A549 (cell line): Measurements from ENCODE around the gene LEF1. TPM values are rescaled to one million over a fixed set of nuclear protein-coding genes. Genes with fewer than 3 reads are reported as not detected.

Experiments used
- ATAC-seq, 2 experiments: fragments of 200-7000 bp in 1 of 2; fragments of >200 bp in 1 of 2; cut with Nextera tagmentation in 1 of 2; cut with Tn5 transposase in 1 of 2; 3 replicates each; pipeline versions ENCODE4 v1.8.0 to v1.9.1; 2018 to 2020; ENCODE audit warnings: mild to moderate bottlenecking in 1 of 2, moderate library complexity in 1 of 2
- CTCF ChIA-PET: fragments of 300-600 bp; sonication (Branson Sonifier 250); formaldehyde crosslinking; extraction: SDS; loops from one replicate; lab custom pipeline; 2021; ENCODE audit warnings: antibody characterized with exemption, inconsistent platforms; lab: Yijun Ruan, JAX
- POLR2A ChIA-PET: fragments of 350-600 bp; formaldehyde crosslinking; extraction: SDS; loops from one replicate; lab custom pipeline; 2021; ENCODE audit warnings: antibody characterized with exemption, inconsistent platforms; lab: Yijun Ruan, JAX
- DNase-seq, 2 experiments: peaks; one replicate each; pipeline versions ENCODE4 v3.0.0 to v3.0.0-alpha.2; 2011 to 2016; ENCODE audit warnings: low read depth in 1 of 2, low spot score in 1 of 2
- FAIRE-seq: peaks from 2 replicates; lab custom pipeline; 2011; peaks lifted over from hg19 to GRCh38; lab: Jason Lieb, UNC
- H3K27ac ChIP-seq, 2 experiments: fragments of >200 bp; sonication (Bioruptor Twin); formaldehyde crosslinking; 3 replicates each; pipeline ENCODE4 v1.5.1; 2016 to 2017
- H3K4me1 ChIP-seq: fragments of >200 bp; sonication (Bioruptor Twin); formaldehyde crosslinking; 3 replicates; pipeline ENCODE4 v1.6.1; 2016
- H3K4me2 ChIP-seq: fragments of >200 bp; sonication (Bioruptor Twin); formaldehyde crosslinking; 3 replicates; pipeline ENCODE4 v1.6.1; 2016
- H3K4me3 ChIP-seq: fragments of >200 bp; sonication (Bioruptor Twin); formaldehyde crosslinking; 3 replicates; pipeline ENCODE4 v1.5.1; 2016
- H3K9me3 ChIP-seq: fragments of >200 bp; sonication (Bioruptor Twin); formaldehyde crosslinking; 3 replicates; pipeline ENCODE4 v1.6.1; 2016
- CBX2 ChIP-seq: fragments of 200-600 bp; sonication (generic); IDR thresholded peaks from 2 replicates; pipeline ENCODE4 v1.6.1; 2016; ENCODE audit warnings: low read depth, mild to moderate bottlenecking, borderline replicate concordance
- CEBPB ChIP-seq, 2 experiments: fragments of >200 bp in 1 of 2; sonication (Bioruptor Twin) in 1 of 2; formaldehyde crosslinking in 1 of 2; IDR thresholded peaks; 2 replicates each; pipeline ENCODE4 v1.6.1; 2012 to 2016
- CHD2 ChIP-seq: fragments of 150-350 bp; IDR thresholded peaks from 2 replicates; pipeline ENCODE4 v1.6.1; 2014; ENCODE audit warnings: low read length; ENCODE audit not compliant: partially characterized antibody
- CHD4 ChIP-seq: fragments of 200-600 bp; sonication (generic); IDR thresholded peaks from 2 replicates; pipeline ENCODE4 v1.6.1; 2016; ENCODE audit warnings: antibody characterized with exemption, mild to moderate bottlenecking, borderline replicate concordance
- EHMT2 ChIP-seq: fragments of 200-600 bp; sonication (generic); IDR thresholded peaks from 2 replicates; pipeline ENCODE4 v1.6.1; 2016; ENCODE audit warnings: antibody characterized with exemption, low read depth, mild to moderate bottlenecking, moderate library complexity
- FOSL2 ChIP-seq, 2 experiments: fragments of 450-650 bp in 1 of 2; fragments of >200 bp in 1 of 2; sonication (Bioruptor Twin) in 1 of 2; formaldehyde crosslinking; IDR thresholded peaks; 2 replicates each; pipeline versions ENCODE4 v1.5.0 to v1.6.1; 2016 to 2020; ENCODE audit warnings: mild to moderate bottlenecking in 1 of 2, moderate library complexity in 1 of 2
- HEYL ChIP-seq: fragments of 250-450 bp; sonication (Bioruptor Pico); IDR thresholded peaks from 2 replicates; pipeline ENCODE4 v1.8.0; 2021; ENCODE audit warnings: mild to moderate bottlenecking, moderate library complexity
- HOXB13 ChIP-seq: fragments of 250-450 bp; sonication (Bioruptor Pico); IDR thresholded peaks from 2 replicates; pipeline ENCODE4 v1.5.0; 2020; ENCODE audit warnings: low read depth, mild to moderate bottlenecking, moderate library complexity
- MAFK ChIP-seq: fragments of 450-650 bp; IDR thresholded peaks from 2 replicates; pipeline ENCODE4 v1.6.1; 2014; ENCODE audit not compliant: partially characterized antibody
- MAZ ChIP-seq: fragments of 150-350 bp; IDR thresholded peaks from 2 replicates; pipeline ENCODE4 v1.6.1; 2014; ENCODE audit warnings: antibody characterized with exemption, low read depth, low read length, borderline replicate concordance
- MYC ChIP-seq: IDR thresholded peaks from 2 replicates; pipeline ENCODE4 v1.6.1; 2012; ENCODE audit warnings: mild to moderate bottlenecking, inconsistent platforms, low read length, improper control_type of control experiment, borderline replicate concordance
- NFE2L2 ChIP-seq: fragments of 150-350 bp; conservative IDR thresholded peaks from 2 replicates; pipeline ENCODE4 v1.6.1; 2014; ENCODE audit warnings: low read length
- PHF8 ChIP-seq: fragments of 200-600 bp; sonication (generic); IDR thresholded peaks from 2 replicates; pipeline ENCODE4 v1.6.1; 2016; ENCODE audit warnings: low read depth, mild to moderate bottlenecking, antibody characterized with exemption, moderate library complexity, borderline replicate concordance
- POLR2AphosphoS2 ChIP-seq: conservative IDR thresholded peaks from 2 replicates; pipeline ENCODE4 v1.6.1; 2012; ENCODE audit warnings: low read length, improper control_type of control experiment, inconsistent platforms
- RARB ChIP-seq: fragments of 250-450 bp; sonication (Bioruptor Pico); IDR thresholded peaks from 2 replicates; pipeline ENCODE4 v1.8.0; 2021; ENCODE audit warnings: mild to moderate bottlenecking, moderate library complexity
- RCOR1 ChIP-seq: fragments of 150-350 bp; IDR thresholded peaks from 2 replicates; pipeline ENCODE4 v1.6.1; 2014; ENCODE audit warnings: antibody characterized with exemption, low read length, low read depth
- SMC3 ChIP-seq: fragments of >200 bp; sonication (Bioruptor Twin); formaldehyde crosslinking; IDR thresholded peaks from 3 replicates; pipeline ENCODE4 v1.6.1; 2018; ENCODE audit warnings: inconsistent platforms
- SREBF2 ChIP-seq: fragments of 450-650 bp; IDR thresholded peaks from 2 replicates; pipeline ENCODE4 v1.6.1; 2014; ENCODE audit warnings: mild to moderate bottlenecking, moderate library complexity
- ZC3H11A ChIP-seq: fragments of 450-650 bp; IDR thresholded peaks from 2 replicates; pipeline ENCODE4 v1.6.1; 2014; ENCODE audit warnings: antibody characterized with exemption, mild to moderate bottlenecking
- WGBS: methylation state at CpG from one replicate; pipeline ENCODE4 v1.1.6; 2017; ENCODE audit errors: missing lambda C conversion rate; 5-methylcytosine and 5-hydroxymethylcytosine counted together
- polyA plus RNA-seq, 4 experiments: library from polyadenylated mRNA; depleted of rRNA in 3 of 4; stranded (reverse); fragments of >200 nt; fragmentation: RNase III in 1 of 4; extraction: RNeasy Plus Mini Kit Qiagen cat#74134 plus additional on column Dnase treatment in 1 of 4; gene quantifications; 2 replicates in 3 of 4; 3 replicates in 1 of 4; pipeline ENCODE4 v1.2.3, GENCODE V29; 2011 to 2017
- TF ChIP-seq, protein P1 (sequence below): fragments of 250-450 bp; sonication (Bioruptor Pico); IDR thresholded peaks from 2 replicates; pipeline ENCODE4 v1.5.0; 2021; ENCODE audit warnings: mild to moderate bottlenecking, moderate library complexity, borderline replicate concordance
- TF ChIP-seq, protein P2 (sequence below): IDR thresholded peaks from 2 replicates; pipeline ENCODE4 v1.6.1; 2012; ENCODE audit warnings: low read depth, borderline replicate concordance
- TF ChIP-seq, protein P3 (sequence below): fragments of 450-650 bp; IDR thresholded peaks from 2 replicates; pipeline ENCODE4 v1.6.1; 2014; ENCODE audit warnings: antibody characterized with exemption
- TF ChIP-seq, protein P4 (sequence below): fragments of >200 bp; sonication (Bioruptor Twin); formaldehyde crosslinking; IDR thresholded peaks from 3 replicates; pipeline ENCODE4 v1.5.1; 2016
- TF ChIP-seq, protein P5 (sequence below): IDR thresholded peaks from 2 replicates; pipeline ENCODE4 v1.6.1; 2012
- TF ChIP-seq, protein P6 (sequence below): fragments of 150-350 bp; IDR thresholded peaks from 2 replicates; pipeline ENCODE4 v1.6.1; 2014; ENCODE audit warnings: low read depth, mild to moderate bottlenecking, low read length

The LEF1 gene
- polyA plus RNA-seq, 2 of the 4 experiments (the other 2 are of a cell fraction) = not detected

DNA sequence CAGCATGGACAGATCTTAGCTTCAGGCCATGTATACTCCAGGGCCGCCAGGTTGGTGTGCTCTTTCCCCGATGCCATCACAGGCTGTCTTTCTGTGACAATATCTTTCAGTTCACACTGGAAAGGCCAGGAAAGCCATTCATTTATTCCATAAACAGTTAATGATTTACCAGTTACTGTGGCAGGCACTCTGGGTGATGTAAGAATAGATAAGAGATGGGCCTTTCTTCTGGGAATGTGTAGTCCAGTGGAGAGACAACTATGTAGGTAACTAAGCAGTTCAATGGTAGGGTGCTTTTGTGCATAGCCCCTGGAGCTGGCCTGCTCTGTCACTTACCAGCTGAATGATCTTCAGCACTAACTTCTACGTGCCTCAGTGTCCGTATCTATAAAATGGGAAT is 46.3 kb upstream of the LEF1 start (continued):
- TF ChIP-seq, protein P1, sequence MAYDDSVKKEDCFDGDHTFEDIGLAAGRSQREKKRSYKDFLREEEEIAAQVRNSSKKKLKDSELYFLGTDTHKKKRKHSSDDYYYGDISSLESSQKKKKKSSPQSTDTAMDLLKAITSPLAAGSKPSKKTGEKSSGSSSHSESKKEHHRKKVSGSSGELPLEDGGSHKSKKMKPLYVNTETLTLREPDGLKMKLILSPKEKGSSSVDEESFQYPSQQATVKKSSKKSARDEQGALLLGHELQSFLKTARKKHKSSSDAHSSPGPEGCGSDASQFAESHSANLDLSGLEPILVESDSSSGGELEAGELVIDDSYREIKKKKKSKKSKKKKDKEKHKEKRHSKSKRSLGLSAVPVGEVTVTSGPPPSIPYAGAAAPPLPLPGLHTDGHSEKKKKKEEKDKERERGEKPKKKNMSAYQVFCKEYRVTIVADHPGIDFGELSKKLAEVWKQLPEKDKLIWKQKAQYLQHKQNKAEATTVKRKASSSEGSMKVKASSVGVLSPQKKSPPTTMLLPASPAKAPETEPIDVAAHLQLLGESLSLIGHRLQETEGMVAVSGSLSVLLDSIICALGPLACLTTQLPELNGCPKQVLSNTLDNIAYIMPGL (CRISPR knock-in tag) = no peak
- TF ChIP-seq HOXB13 (CRISPR knock-in tag) (no peak), RARB (CRISPR knock-in tag) (no peak), CHD2 (no peak), MYC (no peak)

DNA sequence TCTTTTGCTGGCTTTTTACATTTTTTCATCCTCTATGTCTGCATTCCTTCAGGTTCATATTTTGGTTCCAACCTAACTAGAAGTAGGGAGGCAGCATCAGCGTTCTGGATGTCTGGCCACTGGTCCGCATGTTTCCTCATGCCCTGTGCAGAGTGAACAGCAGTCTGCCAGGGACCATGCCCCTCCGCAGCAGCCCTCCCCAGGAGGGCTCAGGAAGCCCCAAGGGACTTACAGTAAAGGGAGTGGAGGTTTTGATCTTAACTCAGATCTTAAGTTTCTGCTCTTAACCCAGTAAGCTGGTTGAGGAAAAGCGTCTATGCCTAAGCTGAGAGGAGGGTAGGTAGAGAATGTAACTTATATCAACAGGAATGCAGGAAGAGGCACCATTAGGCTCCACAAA is 45.0 kb upstream of the LEF1 start:
- CTCF ChIA-PET = no interaction called here
- no peak for FAIRE-seq
- POLR2A ChIA-PET = no interaction called here
- Histone ChIP-seq H3K4me1 (no peaks in the 10 kb centered on the region), H3K4me3 (no peak overlapping the region), H3K27ac (no peak overlapping the region), H3K9me3 (no peaks in the 10 kb centered on the region), H3K4me2 (no peak overlapping the region)
- DNase-seq = no peak
- 51% methylated on average over 4 of the region's 4 CpGs for WGBS
- ATAC-seq = no peak
- TF ChIP-seq NFE2L2 = no peak
- no peak for TF ChIP-seq MAZ
- TF ChIP-seq RCOR1 = no peak

DNA sequence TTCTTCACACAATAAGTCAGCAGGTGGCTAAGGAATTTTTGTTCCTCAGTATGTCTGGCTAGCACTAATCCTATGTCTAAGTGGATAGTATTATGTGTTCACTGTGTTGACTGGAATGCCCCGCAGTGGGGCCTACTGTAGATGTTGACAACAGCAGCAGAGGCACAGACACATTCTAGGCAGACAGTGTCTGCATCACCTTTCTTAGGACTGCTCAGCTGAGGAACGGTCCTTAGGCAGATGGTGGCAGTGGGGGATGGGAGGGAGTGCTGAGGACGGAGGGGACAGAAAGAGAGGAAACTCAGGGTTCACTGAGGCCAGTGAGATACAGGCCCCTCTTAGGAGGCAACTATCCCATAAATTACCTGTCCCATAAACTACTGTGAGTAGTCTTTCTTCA is 44.6 kb upstream of the LEF1 start:
- TF ChIP-seq MAZ = no peak
- no peak for TF ChIP-seq MAFK
- TF ChIP-seq SMC3 = no peak
- TF ChIP-seq FOSL2 (IDR thresholded peaks at IDR 0.05) = no peak
- TF ChIP-seq FOSL2 (CRISPR knock-in tag; IDR thresholded peaks at IDR 0.05) = no peak
- TF ChIP-seq POLR2AphosphoS2 = no peak
- no peak for TF ChIP-seq SREBF2
- no peak for TF ChIP-seq CBX2
- no peak for TF ChIP-seq RCOR1
- no peak for TF ChIP-seq PHF8
- TF ChIP-seq, protein P2, sequence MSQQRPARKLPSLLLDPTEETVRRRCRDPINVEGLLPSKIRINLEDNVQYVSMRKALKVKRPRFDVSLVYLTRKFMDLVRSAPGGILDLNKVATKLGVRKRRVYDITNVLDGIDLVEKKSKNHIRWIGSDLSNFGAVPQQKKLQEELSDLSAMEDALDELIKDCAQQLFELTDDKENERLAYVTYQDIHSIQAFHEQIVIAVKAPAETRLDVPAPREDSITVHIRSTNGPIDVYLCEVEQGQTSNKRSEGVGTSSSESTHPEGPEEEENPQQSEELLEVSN = no peak
- no peak for TF ChIP-seq CEBPB (IDR thresholded peaks at IDR 0.05)
- no peak for TF ChIP-seq ZC3H11A
- TF ChIP-seq, protein P3, sequence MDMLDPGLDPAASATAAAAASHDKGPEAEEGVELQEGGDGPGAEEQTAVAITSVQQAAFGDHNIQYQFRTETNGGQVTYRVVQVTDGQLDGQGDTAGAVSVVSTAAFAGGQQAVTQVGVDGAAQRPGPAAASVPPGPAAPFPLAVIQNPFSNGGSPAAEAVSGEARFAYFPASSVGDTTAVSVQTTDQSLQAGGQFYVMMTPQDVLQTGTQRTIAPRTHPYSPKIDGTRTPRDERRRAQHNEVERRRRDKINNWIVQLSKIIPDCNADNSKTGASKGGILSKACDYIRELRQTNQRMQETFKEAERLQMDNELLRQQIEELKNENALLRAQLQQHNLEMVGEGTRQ = no peak
- no peak for TF ChIP-seq EHMT2
- TF ChIP-seq HEYL (CRISPR knock-in tag) = no peak
- TF ChIP-seq, protein P4, sequence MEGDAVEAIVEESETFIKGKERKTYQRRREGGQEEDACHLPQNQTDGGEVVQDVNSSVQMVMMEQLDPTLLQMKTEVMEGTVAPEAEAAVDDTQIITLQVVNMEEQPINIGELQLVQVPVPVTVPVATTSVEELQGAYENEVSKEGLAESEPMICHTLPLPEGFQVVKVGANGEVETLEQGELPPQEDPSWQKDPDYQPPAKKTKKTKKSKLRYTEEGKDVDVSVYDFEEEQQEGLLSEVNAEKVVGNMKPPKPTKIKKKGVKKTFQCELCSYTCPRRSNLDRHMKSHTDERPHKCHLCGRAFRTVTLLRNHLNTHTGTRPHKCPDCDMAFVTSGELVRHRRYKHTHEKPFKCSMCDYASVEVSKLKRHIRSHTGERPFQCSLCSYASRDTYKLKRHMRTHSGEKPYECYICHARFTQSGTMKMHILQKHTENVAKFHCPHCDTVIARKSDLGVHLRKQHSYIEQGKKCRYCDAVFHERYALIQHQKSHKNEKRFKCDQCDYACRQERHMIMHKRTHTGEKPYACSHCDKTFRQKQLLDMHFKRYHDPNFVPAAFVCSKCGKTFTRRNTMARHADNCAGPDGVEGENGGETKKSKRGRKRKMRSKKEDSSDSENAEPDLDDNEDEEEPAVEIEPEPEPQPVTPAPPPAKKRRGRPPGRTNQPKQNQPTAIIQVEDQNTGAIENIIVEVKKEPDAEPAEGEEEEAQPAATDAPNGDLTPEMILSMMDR = no peak
- TF ChIP-seq CHD4 = no peak
- TF ChIP-seq, protein P5, sequence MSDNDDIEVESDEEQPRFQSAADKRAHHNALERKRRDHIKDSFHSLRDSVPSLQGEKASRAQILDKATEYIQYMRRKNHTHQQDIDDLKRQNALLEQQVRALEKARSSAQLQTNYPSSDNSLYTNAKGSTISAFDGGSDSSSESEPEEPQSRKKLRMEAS = no peak
- TF ChIP-seq, protein P6, sequence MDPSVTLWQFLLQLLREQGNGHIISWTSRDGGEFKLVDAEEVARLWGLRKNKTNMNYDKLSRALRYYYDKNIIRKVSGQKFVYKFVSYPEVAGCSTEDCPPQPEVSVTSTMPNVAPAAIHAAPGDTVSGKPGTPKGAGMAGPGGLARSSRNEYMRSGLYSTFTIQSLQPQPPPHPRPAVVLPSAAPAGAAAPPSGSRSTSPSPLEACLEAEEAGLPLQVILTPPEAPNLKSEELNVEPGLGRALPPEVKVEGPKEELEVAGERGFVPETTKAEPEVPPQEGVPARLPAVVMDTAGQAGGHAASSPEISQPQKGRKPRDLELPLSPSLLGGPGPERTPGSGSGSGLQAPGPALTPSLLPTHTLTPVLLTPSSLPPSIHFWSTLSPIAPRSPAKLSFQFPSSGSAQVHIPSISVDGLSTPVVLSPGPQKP = no peak
- TF ChIP-seq, all 56 proteins: peak for 0
- H3K9me3 ChIP-seq = no peaks in the 10 kb centered on the region
- WGBS = 21% methylated on average over 2 of the region's 3 CpGs
- ATAC-seq (no peak), DNase-seq (no peak), FAIRE-seq (no peak)
- no peak overlapping the region for H3K4me2 ChIP-seq
- no peak overlapping the region for H3K4me3 ChIP-seq
- H3K27ac ChIP-seq = no peak overlapping the region
- no peaks in the 10 kb centered on the region for H3K4me1 ChIP-seq
- ChIA-PET CTCF (no interaction called here), POLR2A (no interaction called here)
